OCI-LY1 (cell line): ENCODE data around the gene CCDC167.

Experiments
- H2AFZ ChIP-seq: fragments of 200-600 bp; sonication (generic), shearing (Covaris generic); 2 replicates; pipeline ENCODE4 v1.6.0; 2014; ENCODE audit warnings: antibody characterized with exemption, mild to moderate bottlenecking, low read length
- H3F3A ChIP-seq: fragments of 200-600 bp; sonication (generic), shearing (Covaris generic); 2 replicates; pipeline ENCODE4 v1.6.0; 2014; ENCODE audit warnings: mild to moderate bottlenecking, antibody characterized with exemption, low read length, moderate library complexity; ENCODE audit not compliant: insufficient read depth
- H3K27ac ChIP-seq: fragments of 200-600 bp; sonication (generic); 2 replicates; pipeline ENCODE4 v1.5.1; 2014; ENCODE audit warnings: low read length, mixed run types, mild to moderate bottlenecking, low read depth; ENCODE audit not compliant: poor library complexity, severe bottlenecking
- H3K27me3 ChIP-seq: fragments of 200-600 bp; sonication (generic); 2 replicates; pipeline ENCODE4 v1.6.0; 2014; ENCODE audit warnings: antibody characterized with exemption, mild to moderate bottlenecking, low read length, moderate library complexity; ENCODE audit not compliant: insufficient read depth
- H3K36me3 ChIP-seq: fragments of 200-600 bp; sonication (generic); 2 replicates; pipeline ENCODE4 v1.6.1; 2014; ENCODE audit warnings: mild to moderate bottlenecking, antibody characterized with exemption, low read length, moderate library complexity, mixed read lengths; ENCODE audit not compliant: insufficient read depth
- H3K4me1 ChIP-seq: fragments of 200-600 bp; sonication (generic); 2 replicates; pipeline ENCODE4 v1.5.1; 2014; ENCODE audit warnings: mild to moderate bottlenecking, low read length, moderate library complexity; ENCODE audit not compliant: insufficient read depth, severe bottlenecking
- H3K4me2 ChIP-seq: fragments of 200-600 bp; sonication (generic), shearing (Covaris generic); 2 replicates; pipeline ENCODE4 v1.6.1; 2014; ENCODE audit warnings: low read length
- H3K4me3 ChIP-seq: fragments of 200-600 bp; sonication (generic); 2 replicates; pipeline ENCODE4 v1.5.1; 2014; ENCODE audit warnings: low read length, low read depth, mild to moderate bottlenecking, mixed read lengths; ENCODE audit not compliant: poor library complexity, severe bottlenecking
- H3K79me2 ChIP-seq: fragments of 200-600 bp; shearing (Covaris generic); 2 replicates; pipeline ENCODE4 v1.6.1; 2016; ENCODE audit warnings: mixed run types, low read length, mixed read lengths; ENCODE audit not compliant: insufficient read depth
- H3K9ac ChIP-seq: fragments of 200-600 bp; sonication (generic), shearing (Covaris generic); 2 replicates; pipeline ENCODE4 v1.6.1; 2014; ENCODE audit warnings: mild to moderate bottlenecking, low read length, mixed read lengths
- H3K9me2 ChIP-seq: fragments of 200-600 bp; sonication (generic), shearing (Covaris generic); 2 replicates; pipeline ENCODE4 v1.6.1; 2014; ENCODE audit warnings: low read depth, mild to moderate bottlenecking, low read length, mixed read lengths
- H3K9me3 ChIP-seq: fragments of 200-600 bp; shearing (Covaris generic); 2 replicates; pipeline ENCODE4 v1.6.1; 2014; ENCODE audit warnings: low read length, mixed read lengths
- H4K20me1 ChIP-seq: fragments of 200-600 bp; sonication (generic), shearing (Covaris generic); 2 replicates; pipeline ENCODE4 v1.6.0; 2016; ENCODE audit warnings: mild to moderate bottlenecking, low read length; ENCODE audit not compliant: insufficient read depth
- CTCF ChIP-seq: fragments of 200-600 bp; sonication (generic), shearing (Covaris generic); IDR thresholded peaks from 2 replicates; pipeline ENCODE4 v1.5.1; 2017; ENCODE audit warnings: mild to moderate bottlenecking, antibody characterized with exemption, low read length, moderate library complexity, mixed read lengths
- EZH2 ChIP-seq: fragments of 200-600 bp; sonication (generic), shearing (Covaris generic); IDR thresholded peaks from 2 replicates; pipeline ENCODE4 v1.8.0; 2017; ENCODE audit warnings: borderline replicate concordance, mixed run types, mild to moderate bottlenecking, antibody characterized with exemption, low read length, moderate library complexity, mixed read lengths

CCDC167 gene

GRCh38 chr6:37480951-37481534 is 18.6 kb downstream of the CCDC167 start:
- H3K4me2 ChIP-seq, result no peak overlapping the region
- H3K27ac ChIP-seq, result no peak overlapping the region
- TF ChIP-seq EZH2, result no peak
- no peak for TF ChIP-seq CTCF
- no peak overlapping the region for H3K9ac ChIP-seq
- H3F3A ChIP-seq, result no peaks in the 10 kb centered on the region
- H3K36me3 ChIP-seq, result peaks cover 60% of the 10 kb centered on the region; the same call in 1 of the 2 replicates
- H3K4me3 ChIP-seq, result no peak overlapping the region
- H2AFZ ChIP-seq, result no peak overlapping the region
- no peaks in the 10 kb centered on the region for H3K9me2 ChIP-seq
- H3K79me2 ChIP-seq, result no peaks in the 10 kb centered on the region
- no peaks in the 10 kb centered on the region for H4K20me1 ChIP-seq
- H3K27me3 ChIP-seq, result no peaks in the 10 kb centered on the region
- no peaks in the 10 kb centered on the region for H3K9me3 ChIP-seq
- peaks cover 13% of the 10 kb centered on the region for H3K4me1 ChIP-seq

GRCh38 chr6:37480118-37480736 is 19.5 kb downstream of the CCDC167 start:
- Histone ChIP-seq H3K9ac (no peak overlapping the region), H3K4me1 (peaks cover 13% of the 10 kb centered on the region), H3F3A (no peaks in the 10 kb centered on the region), H3K27ac (no peak overlapping the region), H2AFZ (no peak overlapping the region), H4K20me1 (no peaks in the 10 kb centered on the region), H3K9me2 (no peaks in the 10 kb centered on the region), H3K4me3 (no peak overlapping the region), H3K4me2 (no peak overlapping the region), H3K36me3 (peaks cover 68% of the 10 kb centered on the region; the same call in 1 of the 2 replicates), H3K27me3 (no peaks in the 10 kb centered on the region), H3K9me3 (no peaks in the 10 kb centered on the region), H3K79me2 (no peaks in the 10 kb centered on the region)
- no peak for TF ChIP-seq CTCF

- Histone ChIP-seq H3K9me2 (no peaks in the 10 kb centered on the region), H3K79me2 (no peaks in the 10 kb centered on the region), H3F3A (no peaks in the 10 kb centered on the region), H3K4me2 (no peak overlapping the region), H3K4me1 (peaks cover 13% of the 10 kb centered on the region), H3K9ac (no peak overlapping the region), H3K27me3 (no peaks in the 10 kb centered on the region), H3K9me3 (no peaks in the 10 kb centered on the region), H3K27ac (no peak overlapping the region), H3K36me3 (peaks cover 77% of the 10 kb centered on the region; the same call in 1 of the 2 replicates), H3K4me3 (no peak overlapping the region), H4K20me1 (no peaks in the 10 kb centered on the region), H2AFZ (no peak overlapping the region)
- TF ChIP-seq CTCF (no peak), EZH2 (no peak)
Observed at GRCh38 chr6:37479266-37479854, 20.3 kb downstream of the CCDC167 start.
